ENCODE results near the gene SBF1.
"Not testable (repeated sequence)": the region's sequence is repeated elsewhere in the genome, so short reads cannot be mapped to it uniquely, and the experiment has no call there.

SBF1 gene

GRCh38 chr22:50422961-50423815, 51.6 kb downstream of the SBF1 start:
- no peak for DNase-seq

GRCh38 chr22:50422046-50422445, 52.8 kb downstream of the SBF1 start:
- no peak for DNase-seq

- DNase-seq, result no peak
Measured at GRCh38 chr22:50420581-50420980, 54.3 kb downstream of the SBF1 start.

GRCh38 chr22:50420015-50420414, 54.8 kb downstream of the SBF1 start:
- DNase-seq, result no peak

GRCh38 chr22:50419116-50419515, 55.7 kb downstream of the SBF1 start:
- no peak for DNase-seq

GRCh38 chr22:50418624-50419023, 56.2 kb downstream of the SBF1 start:
- no peak for DNase-seq

- no peak for DNase-seq
Measured at GRCh38 chr22:50417411-50418210, 57.2 kb downstream of the SBF1 start.

- DNase-seq, result no peak
Measured at GRCh38 chr22:50416996-50417395, 57.8 kb downstream of the SBF1 start.

- DNase-seq, result no peak
Measured at GRCh38 chr22:50415426-50415825, 59.4 kb downstream of the SBF1 start.

- DNase-seq, result no peak
Measured at GRCh38 chr22:50414476-50415248, 60.2 kb downstream of the SBF1 start.

- not testable (repeated sequence) for DNase-seq
Measured at GRCh38 chr22:50408954-50409353, 65.9 kb downstream of the SBF1 start.

GRCh38 chr22:50408311-50408710, 66.5 kb downstream of the SBF1 start:
- no peak for DNase-seq

GRCh38 chr22:50406416-50407170, 68.2 kb downstream of the SBF1 start:
- DNase-seq, result no peak

- no peak for DNase-seq
Measured at GRCh38 chr22:50403701-50404101, 71.1 kb downstream of the SBF1 start.

GRCh38 chr22:50401907-50402306, 72.9 kb downstream of the SBF1 start:
- DNase-seq, result no peak

GRCh38 chr22:50400931-50401330, 73.9 kb downstream of the SBF1 start:
- DNase-seq, result no peak

- no peak for DNase-seq
Measured at GRCh38 chr22:50400406-50400805, 74.4 kb downstream of the SBF1 start.

GRCh38 chr22:50399751-50400331, 75.0 kb downstream of the SBF1 start:
- DNase-seq, result no peak

GRCh38 chr22:50398831-50399648, 75.8 kb downstream of the SBF1 start:
- DNase-seq, result no peak

- DNase-seq, result not testable (repeated sequence)
Measured at GRCh38 chr22:50397371-50398060, 77.3 kb downstream of the SBF1 start.
